CD4-positive, alpha-beta T cell treated with Interleukin-10 for 1 hour (primary cell): ENCODE data around the gene HOOK1.
"Not testable (repeated sequence)": the region's sequence is repeated elsewhere in the genome, so short reads cannot be mapped to it uniquely, and the experiment has no call there.

Experiments
- DNase-seq: peaks from one replicate; pipeline ENCODE4 v3.0.0-alpha.2; 2020

HOOK1 gene

DNA sequence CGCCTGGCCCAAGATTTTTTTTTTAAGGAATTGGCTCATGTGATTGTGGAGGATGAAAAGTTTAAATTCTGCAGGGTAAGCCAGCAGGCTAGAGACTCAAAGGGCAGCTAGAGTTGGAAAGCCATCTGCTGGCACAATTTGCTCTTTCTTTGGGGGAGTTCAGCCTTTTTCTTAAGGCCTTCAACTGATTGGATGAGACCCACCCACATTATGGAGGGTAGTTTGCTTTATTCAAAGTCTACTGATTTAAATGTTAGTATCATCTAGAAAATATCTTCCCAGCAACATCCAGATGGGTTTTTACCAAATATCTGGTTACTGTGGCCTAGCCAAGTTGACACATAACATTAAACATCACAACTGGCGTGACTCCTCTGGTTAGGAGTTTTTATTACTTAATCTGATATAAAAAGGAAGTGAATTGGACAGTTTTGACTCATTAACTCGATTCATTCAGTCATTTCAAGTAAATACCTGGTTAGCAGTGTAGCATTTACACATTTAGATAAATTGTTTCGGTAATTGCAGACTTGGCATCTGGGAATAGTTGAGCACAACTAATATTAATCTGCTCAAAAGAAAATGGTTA, 12.4 kb downstream of the HOOK1 start:
- DNase-seq: no peak

DNA sequence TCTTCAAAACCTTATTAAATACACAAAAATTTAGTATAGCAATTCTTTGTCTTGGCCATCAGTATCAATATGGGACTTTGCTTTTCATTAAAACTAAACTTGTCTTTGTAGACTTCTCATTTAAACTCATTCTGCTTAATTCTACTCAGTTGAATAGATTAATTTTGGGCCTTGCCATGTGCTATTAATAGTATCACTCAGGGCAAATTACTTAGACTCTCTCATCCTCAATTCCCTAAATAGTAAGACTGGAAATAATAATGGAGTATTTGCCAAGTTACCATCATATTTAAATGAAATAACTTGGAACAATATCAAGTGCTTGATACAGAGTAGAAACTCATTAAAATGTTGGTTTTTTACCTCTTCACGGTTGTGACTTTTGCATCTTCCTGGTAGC, 13.4 kb downstream of the HOOK1 start:
- DNase-seq: no peak

DNA sequence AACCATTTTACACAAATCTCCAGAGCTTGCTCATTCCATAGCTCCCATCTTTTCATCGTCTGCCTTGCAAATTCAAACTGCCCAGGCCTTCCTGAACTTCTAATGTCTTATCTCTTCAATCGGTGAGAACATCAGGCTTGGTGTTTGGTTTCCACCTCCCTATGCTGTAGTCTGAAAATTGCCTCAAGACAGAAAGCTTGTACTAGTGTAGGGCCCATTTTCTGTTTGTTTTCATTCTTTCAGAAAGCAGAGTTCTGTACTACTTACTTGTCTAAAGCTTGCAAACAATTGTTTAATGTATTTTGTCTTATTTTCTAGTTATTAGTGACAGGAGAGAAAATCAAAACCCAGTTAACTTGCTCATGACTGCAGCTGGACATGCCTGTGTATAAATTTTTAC, 16.8 kb downstream of the HOOK1 start:
- no peak for DNase-seq

DNA sequence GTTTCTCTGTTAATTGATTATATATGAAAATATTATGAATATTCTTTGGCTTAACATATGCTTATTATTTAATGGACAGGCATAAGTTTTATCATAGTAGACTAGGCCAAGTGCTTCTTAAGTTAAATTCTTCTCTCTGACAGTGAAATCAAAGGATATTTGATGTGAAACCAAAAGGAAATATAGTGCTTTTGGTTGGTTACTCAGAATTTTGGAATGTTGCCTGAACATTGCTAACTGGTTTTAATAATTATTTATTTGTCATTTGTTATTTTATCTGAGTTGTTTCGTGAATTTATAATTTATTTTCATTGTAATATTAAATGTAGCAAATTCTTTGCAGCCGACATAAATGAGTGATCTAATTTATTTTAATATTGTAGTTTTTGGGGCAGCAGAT, 18.3 kb downstream of the HOOK1 start:
- no peak for DNase-seq

DNA sequence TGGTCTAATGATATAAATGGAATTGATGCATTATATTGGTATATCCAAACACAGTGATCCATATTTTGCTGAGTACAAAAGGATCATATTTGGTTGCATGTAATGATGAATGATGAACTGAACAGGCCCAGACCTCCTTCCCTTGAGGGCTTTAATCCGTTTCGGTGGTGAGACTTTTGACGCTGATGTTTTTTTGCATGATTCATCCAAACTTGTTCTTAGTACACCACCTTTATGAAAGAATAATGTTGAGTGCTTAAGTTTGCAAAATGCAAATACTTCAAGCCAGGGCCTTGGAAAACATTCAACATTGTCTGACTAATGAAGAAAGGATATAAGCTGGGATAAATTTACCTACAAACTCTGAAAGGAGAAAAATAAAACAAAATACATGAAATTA, 19.2 kb downstream of the HOOK1 start:
- DNase-seq: no peak

DNA sequence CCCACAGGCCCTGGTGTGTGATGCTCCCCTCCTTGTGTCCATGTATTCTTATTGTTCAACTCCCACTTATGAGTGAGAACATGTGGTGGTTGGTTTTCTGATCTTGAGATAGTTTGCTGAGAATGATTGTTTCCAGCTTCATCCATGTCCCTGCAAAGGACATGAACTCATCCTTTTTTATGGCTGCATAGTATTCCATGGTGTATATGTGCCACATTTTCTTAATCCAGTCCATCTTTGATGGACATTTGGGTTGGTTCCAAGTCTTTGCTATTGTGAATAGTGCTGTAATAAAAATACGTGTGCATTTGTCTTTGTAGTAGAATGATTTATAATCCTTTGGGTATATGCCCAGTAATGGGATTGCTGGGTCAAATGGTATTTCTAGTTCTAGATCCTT, 23.1 kb downstream of the HOOK1 start:
- DNase-seq: not testable (repeated sequence)

DNA sequence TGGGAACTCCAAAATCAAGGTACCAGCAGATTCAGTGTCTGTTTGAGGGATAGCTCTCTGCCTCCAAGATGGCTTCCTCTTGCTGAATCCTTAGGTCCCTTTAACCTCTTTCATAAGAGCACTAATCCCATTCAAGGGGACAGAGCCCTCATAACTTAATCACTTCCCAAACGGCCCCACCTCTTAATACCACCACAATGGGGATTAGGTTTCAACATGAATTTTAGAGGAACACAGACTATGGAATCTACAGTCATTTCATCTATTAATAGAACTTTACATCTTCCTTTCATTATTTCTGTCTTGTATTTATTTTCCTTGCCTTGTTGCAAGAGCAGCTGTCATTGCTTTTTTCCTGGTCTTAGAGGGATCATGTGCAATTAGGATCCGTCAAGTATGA, 30.3 kb downstream of the HOOK1 start:
- DNase-seq: no peak

DNA sequence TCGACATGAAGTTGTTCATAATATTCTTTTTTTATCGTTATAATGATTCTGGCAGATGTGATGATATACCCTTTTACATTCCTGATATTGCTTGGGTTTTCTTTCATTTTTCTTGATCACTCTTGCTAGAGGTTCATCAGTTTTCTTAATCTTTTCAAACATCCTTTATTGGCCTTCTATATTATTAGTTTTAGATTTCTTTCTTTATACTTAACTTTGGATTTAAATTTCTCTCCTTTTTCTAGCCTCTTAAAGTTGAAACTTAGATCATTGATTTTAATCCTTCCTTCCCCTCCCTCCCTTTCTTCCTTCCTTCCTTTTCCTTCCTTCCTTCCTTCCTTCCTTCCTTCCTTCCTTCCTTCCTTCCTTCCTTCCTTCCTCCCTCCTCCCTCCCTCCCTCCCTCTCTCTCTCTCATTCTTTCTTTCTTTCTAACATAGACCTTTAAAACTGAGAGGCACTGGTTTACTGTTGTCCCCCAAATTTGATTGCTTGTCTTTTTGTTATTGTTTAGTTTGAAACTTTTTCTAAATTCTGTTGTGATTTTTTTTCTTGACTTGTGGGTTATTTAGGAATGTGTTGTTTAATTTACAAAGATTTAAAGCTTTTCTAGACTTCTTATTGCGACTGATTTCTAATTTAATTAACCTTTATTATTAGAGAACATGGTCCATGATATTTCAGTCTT, 31.6 kb downstream of the HOOK1 start:
- no peak for DNase-seq

DNA sequence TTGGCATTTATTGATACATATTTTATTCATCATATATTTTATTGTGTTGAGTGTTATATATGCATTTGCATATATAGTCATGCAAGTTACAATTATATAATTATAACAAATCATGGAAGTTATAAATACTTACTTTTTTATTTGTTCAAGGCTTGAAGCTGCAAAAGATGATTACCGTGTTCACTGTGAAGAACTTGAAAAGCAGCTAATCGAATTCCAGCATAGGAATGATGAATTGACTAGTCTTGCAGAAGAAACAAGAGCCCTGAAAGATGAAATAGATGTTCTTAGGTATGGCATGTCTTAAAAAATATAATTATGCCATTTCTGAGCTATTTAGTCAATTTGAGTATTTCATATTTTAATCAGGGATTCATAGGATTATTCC, 32.1 kb downstream of the HOOK1 start:
- DNase-seq: no peak

DNA sequence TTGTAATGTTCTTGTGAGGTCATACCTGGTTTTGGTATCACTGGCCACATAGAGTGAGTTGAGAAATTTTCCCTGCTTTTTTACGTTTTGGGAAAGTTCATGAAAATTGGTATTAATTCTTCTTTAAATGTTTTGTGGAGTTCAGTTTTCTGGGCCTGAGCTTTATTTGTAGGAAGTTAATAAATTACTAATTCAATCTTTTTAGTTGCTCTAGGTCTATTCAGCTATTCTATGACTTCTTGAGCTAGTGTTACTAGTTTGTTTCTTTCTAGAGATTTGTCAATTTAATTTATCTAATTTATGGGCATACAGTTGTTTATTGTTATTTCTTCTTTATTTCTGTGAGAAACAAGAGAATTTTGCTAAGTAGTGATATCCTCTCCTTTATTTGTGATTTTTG, 37.4 kb downstream of the HOOK1 start:
- no peak for DNase-seq

DNA sequence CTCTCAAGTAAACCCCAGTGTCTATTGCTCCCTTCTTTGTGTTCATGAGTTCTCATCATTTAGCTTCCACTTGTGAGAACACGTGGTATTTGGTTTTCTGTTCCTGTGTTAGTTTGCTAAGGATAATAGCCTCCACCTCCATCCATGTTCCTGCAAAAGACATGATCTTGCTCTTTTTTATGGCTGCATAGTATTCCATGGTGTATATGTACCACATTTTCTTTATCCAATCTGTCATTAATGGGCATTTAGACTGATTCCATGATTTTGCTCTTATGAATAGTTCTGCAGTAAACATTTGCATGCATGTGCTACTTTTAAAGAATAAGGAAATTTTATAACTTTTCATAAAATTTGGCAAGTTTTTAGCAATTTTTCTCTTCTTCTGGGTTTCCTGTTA, 40.5 kb downstream of the HOOK1 start:
- DNase-seq: not testable (repeated sequence)

DNA sequence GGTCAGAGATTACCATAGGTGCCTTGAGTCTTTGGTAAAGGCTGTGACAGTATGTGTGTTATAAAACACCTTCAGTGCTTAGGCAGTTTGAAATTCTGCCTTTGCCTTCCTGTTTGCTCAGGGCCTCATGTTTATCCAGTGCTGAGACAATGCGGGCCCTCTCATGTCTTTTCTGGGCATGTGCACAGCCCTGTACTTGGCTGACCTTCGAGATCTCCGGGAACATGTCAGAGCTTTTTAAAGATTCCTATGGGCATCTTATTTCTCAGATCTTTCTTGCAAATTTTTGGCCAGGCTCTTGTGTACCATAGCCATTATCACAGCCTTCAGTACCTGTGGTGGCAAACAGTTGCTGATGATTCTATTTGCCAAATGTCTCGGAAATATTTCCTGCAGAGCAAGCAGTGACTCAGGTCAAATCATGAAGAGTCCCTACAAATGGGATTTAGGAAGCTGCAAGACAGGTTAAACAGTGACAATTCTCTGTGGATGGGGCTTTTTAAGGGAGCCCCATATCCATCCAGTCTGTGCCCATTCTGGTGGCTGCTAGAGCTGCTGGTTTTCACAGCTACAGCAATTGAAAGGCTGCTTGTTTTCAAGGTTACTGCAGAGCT, 42.1 kb downstream of the HOOK1 start:
- no peak for DNase-seq

DNA sequence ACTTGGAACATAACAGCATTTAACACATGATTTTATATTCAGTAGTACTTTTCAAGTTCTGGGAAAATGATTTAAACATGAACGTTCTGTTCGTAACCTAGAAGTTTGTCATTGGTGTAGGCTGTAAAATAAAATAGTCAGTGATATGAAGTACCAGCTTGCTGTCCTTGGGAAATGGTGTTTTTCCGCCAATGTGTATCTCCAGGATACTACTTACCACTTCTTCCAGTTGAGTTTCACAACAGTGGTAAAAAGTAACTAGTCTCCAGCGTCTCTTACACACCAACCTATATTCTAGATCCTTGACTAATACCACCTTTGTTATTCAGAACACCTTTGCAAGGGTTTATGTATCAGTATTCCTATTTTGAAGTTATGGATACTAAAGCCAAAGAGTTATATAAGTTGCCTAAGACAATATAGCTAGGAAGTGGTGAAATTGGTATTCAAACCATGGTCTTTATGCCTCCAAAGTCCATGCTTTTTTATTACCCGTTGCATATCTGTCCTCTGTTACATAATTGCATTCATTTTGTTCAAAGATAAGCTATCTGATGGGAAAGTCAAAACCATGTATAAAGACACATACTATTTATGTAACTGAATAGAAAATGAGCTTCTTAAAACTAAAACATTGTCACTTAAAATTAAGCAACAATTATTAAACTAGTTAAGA, 43.1 kb downstream of the HOOK1 start:
- no peak for DNase-seq

DNA sequence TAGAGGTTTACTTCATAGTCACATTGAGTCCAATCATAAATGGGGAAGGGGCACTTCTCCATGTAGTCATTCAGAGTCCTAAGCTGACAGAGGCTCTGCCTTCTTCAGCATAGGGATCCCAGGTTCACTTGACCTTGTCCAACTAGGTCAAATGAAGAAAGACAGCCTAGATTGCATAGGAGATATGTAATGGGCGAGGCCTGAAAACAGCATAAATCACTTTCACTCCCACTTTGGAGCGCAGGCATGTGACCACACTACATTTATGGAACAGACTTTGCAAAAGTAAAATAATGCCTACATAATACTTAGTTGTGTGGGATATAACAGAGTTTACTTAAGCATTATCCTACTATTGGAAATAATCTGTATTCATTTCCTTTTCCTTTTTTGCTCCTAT, 51.7 kb downstream of the HOOK1 start:
- DNase-seq: no peak

DNA sequence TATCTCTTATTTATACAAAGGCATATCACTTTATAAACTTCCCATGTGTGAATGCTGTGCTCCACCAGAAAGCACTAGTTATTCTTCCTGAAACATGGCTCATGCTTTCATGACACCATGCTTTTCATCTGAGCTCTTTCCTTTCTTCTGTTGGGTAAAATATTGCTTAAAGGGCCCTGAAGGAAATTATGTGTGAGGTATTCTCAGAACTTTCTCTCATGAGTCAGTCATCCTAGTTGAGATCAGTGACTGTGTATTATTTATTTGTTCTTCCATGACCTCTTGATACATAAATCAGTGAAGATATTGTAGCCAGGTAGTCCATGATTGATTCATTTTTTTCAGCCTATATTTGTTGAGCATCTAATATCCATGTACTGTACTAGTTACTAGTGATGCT, 57.0 kb downstream of the HOOK1 start:
- DNase-seq: no peak

DNA sequence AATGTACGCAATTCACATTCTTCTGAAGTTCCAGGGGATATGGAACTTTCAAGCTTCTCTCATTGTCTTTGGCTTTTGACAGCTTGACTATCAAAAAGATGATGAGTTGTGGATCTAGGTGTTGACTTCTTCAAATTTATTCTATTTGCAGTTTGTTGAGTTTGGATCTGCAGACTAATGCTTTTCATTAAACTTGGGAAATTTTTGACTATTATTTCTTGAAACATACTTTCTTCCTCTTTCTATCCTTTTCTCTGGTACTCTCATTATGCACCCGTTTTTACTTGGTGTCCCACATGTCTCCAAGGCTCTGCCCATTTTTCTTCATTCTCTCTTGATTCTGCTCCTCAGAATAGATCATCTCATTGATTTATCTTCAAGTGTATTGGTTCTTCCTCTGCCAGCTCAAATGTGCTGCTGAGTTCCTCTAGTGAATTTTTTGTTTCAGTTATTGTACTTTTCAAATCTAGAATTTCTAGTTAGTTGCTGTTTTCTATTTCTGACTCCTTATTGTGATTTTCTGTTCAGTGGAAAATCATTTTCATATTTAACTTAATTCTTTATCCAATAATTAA, 62.4 kb downstream of the HOOK1 start:
- DNase-seq: no peak

DNA sequence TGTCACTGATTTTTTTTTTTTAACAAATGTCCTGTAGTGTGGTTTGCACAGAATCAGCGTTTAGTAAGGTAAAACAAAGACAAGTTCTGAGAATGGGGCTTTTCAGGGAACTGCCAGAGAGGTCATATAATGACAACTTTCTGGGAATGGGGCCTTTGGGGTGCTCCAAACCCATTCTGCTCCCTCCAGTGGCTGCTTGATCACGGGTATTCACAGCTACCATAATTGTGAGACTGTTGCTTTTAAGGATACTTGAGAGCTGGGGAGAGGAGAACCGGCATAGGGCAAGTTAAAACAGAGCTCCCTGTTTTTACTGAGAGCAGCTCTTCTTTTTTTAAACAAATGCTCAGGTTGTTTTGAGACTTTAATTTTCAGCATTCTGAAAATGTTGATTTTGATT, 63.6 kb downstream of the HOOK1 start:
- DNase-seq: no peak

DNA sequence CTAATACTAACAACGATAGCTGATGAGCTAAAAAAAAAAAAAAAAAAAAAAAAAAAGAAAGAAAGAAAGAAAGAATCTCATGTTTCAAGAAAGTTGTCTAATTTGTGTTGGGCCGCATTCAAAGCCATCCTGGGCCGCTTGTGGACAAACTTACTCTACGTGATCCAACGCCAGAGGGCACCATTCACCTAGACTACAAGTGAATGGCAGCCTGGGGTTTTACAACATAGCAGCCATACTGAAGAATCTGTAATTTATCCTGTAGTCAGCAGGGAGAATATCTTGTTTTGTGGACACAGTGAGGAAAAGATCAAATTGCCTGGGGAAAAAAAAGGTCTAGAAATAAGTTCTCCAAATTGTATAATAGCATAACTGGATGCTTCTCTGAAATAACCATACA, 64.8 kb downstream of the HOOK1 start:
- peak; percentile 39 for DNase-seq

DNA sequence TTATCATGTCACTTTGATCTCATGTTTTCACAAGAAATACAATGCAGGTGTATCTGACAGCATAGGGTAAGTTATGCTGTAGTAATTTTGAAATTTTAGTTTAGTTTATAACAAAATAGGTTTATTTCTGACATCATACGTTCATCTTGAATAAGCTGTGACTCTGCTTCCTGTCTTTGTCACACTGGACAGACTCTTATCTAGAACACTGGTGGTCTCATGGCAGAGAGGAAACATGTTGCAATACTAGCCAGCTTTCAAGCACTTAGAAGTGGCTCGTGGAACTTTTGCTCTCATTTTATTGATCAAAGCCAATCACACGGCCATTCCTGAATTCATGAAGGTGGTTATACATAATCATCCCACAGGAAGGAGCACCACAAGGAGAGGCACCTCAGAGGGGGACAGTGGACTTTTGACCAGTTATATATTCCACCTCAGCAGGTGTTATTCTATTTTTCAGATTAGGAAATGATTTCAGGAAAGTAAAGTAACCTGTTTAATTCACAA, 65.3 kb downstream of the HOOK1 start:
- DNase-seq: no peak

DNA sequence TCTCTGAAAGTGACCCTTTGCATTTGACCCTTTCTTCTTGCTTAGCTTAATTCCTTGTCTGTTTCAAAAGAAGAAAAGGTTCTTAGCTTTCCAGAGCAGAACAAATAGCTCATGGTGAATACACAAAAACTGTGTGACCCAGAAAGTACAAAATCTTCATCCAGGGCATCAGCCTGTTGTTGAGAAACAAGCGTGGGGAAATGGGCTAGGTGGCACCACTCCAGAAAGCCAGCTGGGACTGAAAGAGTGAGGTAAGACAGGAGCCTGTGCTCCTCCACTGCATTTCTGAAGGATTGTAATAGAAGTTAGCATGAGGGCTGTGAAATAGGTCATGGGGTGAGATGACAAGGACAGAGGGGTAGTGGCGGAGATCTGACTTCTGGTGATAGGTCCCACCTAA, 66.0 kb downstream of the HOOK1 start:
- no peak for DNase-seq

DNA sequence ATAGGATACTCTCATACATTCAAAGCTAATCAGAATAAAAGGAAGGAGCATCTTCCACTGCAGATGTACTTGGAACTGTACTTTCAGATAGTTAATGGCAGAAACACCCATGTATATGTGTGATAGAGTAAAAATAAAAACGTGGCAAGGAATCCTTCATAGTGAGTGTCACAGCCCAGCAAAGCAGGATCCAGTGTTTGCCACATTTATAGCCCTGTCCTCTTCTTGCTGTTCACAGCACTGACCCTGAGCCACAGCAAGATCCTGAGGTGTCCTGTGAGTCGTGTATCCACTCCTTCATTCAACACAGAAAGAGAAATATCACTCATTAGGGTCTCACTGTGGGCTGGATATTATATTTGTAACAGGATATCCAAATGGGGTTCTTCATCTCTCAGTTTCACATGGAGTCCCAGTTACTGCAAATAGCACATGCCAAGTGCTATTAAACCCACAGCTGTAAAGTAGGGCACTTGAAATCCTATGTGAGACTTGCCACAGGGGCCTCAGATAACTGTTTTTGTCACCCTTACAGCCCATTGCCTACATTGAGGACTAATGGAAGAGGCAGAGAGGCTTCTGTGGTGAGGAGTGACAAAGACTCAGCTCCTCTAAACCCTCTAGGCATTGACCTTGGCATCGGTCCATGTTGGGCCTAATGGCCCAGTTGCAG, 70.5 kb downstream of the HOOK1 start:
- no peak for DNase-seq

DNA sequence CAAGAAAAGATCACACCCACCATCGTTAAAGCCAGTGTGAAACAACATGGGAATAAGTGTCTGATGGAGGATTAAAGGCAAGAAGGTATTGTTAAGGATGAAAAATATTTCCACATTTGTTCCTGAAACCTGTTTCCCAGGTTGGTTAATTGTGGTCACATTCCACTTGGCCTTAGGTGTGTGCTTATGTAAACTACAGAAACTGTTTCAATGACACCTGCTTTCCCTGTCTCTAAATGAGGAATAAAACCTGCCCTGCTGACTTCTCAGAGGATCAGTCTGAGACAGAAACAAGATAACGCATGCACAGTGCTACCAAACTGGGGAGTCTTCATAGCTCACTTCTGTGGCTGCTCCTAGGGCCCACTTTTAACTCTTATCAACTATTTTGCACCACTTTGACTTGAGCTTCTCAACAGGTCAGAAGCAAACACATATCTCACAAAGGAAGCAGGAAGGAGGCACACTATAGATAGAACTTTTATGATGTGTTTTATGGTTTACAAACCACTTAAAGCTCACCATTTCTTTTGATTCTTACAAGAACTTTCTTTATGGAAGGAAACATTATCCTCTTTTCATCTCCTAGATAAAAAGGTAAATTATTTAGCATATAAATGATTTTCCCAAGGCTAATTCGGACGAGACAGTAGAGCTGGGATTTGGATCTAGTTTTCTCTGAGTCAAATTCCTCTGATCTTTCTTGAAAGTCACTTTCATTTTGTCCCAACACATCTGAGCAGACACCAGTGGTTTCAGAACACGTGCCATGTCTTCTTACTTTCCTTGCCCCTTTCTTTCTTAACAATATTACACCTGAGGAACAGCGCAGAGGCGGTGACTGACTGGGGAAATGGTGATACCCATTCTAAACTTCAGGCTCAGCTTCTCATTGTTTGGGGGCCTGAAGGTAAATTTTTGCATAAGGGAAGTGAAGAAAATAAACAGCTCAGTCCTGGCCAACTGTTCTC, 78.4 kb downstream of the HOOK1 start:
- no peak for DNase-seq
